Measurements from ENCODE around the gene APIP.
A peak's percentile ranks its signal among the peaks of the same experiment; 100 is the strongest.

The APIP gene, protein sequence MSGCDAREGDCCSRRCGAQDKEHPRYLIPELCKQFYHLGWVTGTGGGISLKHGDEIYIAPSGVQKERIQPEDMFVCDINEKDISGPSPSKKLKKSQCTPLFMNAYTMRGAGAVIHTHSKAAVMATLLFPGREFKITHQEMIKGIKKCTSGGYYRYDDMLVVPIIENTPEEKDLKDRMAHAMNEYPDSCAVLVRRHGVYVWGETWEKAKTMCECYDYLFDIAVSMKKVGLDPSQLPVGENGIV

DNA sequence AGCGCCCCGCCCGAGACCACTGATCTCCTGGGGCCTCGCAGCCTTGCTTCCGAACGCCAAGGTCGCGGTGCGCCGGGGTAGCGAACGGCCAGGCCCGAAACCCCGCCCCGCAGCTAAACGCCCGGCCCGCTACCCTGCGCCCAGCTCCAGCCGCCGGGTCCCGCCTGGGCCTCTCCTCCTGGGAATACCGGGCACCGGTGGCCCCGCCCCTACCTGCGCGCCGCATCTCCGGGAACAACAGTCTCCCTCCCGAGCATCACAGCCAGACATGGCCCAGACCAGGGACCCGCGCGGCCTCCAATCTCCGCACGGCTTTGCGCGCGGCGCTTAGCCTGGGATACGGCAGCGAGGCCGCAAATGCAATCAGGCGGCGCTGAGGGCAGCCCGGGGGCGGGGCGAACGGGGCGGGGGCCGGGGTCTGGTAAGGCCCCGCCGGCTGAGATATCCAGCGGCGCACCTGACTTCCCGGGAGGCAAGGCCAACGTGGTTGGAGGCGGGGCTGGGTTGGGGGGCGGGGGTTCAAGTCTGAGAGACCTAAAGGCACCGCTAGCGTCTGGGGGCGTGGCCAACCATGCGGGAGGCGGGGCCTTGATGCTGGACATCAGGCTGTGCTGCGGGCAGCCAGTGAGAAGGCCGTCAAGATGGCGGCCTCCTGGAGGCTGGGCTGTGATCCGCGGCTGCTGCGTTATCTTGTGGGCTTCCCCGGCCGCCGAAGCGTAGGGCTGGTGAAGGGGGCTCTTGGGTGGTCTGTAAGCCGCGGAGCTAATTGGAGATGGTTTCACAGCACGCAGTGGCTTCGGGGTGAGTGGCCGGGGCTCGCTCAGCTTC, at the start of gene APIP, which contains the start of gene PDHX:
Gene APIP, minus strand, starts transcription at position 365 of the 828 bp plus-strand sequence. Its CDS starts 95 bp downstream, at position 270.
Gene PDHX, plus strand, starts transcription at position 604 of the 828 bp plus-strand sequence. Its CDS starts 38 bp downstream, at position 642.
- peak; percentile 85 for DNase-seq (ENCODE audit: low read depth)

GRCh38 chr11:34964610-34965331, 48.6 kb upstream of the APIP start:
- DNase-seq (ENCODE audit: low read depth), result no peak

GRCh38 chr11:34963351-34963750, 47.2 kb upstream of the APIP start:
- no peak for DNase-seq (ENCODE audit: low read depth)

DNA sequence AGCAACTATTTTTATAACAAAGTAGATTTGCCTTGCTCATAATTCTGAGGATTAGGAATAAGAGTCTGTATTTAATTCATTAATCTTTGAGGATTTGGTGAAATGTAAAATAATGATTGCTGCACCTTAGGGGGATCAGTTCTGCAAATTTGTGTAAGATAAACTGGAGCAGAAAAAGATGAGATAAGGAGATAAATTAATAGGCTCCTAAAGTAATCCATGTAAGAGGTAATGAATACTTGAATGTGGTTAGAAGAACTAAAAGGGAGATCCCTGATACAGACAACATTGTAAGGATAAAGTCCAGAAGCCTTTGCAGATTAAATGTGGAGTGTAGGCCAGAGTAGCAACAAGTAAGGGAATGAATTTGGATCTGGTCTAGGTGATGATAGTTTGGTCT, 45.9 kb upstream of the APIP start:
- DNase-seq (ENCODE audit: low read depth), result no peak

DNA sequence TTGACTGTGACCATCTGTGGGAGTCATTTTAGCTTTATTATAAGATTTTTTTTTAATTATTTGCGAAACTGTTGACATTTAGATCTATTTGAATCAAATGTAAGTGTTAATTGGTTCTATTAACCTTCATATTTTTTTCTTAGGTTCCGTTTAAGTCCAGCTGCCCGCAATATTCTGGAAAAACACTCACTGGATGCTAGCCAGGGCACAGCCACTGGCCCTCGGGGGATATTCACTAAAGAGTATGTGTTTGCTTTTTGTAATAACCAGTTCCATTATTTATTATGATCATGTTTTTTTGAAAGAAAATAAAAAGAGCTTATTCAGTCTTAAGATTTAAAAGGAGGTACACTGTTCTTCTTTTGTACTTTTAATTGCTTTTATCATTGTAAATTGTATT, 44.1 kb upstream of the APIP start:
- DNase-seq (ENCODE audit: low read depth), result no peak

- no peak for DNase-seq (ENCODE audit: low read depth)
These were observed 43.6 kb upstream of the APIP start for GRCh38 chr11:34959770-34960169.

- no peak for DNase-seq (ENCODE audit: low read depth)
These were observed 41.4 kb upstream of the APIP start for GRCh38 chr11:34957606-34958005.

DNA sequence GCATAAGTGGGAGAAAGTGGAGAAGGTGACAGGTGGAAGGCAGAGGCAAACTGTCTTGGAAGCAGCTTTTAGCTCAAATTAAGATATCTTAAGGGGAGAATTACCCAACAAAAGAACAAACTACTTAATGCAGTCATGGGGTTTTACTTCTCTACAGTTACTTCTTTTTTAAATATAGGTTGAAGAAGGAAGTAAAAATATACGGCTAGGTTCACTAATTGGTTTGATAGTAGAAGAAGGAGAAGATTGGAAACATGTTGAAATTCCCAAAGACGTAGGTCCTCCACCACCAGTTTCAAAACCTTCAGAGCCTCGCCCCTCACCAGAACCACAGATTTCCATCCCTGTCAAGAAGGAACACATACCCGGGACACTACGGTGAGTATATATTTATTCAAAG, 41.0 kb upstream of the APIP start:
- no peak for DNase-seq (ENCODE audit: low read depth)

GRCh38 chr11:34953955-34954354, 37.8 kb upstream of the APIP start:
- no peak for DNase-seq (ENCODE audit: low read depth)

- peak; percentile 47 for DNase-seq (ENCODE audit: low read depth)
These were observed 32.5 kb upstream of the APIP start for GRCh38 chr11:34948696-34949095.

GRCh38 chr11:34944692-34945091, 28.5 kb upstream of the APIP start:
- DNase-seq (ENCODE audit: low read depth), result no peak

DNA sequence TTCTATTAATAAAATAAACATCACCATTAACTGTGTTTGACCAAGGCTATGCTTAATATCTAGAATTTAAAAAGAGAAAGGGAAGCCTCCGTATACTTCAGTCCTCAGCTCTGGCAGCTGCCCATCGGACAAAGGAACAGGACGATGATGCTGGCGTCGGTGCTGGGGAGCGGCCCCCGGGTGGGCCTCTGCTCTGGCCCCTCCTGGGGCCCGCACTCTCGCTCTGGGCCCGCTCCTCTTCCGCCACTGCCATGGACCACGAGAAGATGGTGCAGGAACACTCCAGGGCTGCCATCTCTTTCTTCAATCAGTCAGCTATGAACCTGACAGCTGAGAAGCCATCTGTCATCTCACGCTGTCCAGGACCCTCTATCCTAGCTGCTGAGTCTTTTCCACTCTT, 25.5 kb upstream of the APIP start:
- DNase-seq (ENCODE audit: low read depth), result no peak

DNA sequence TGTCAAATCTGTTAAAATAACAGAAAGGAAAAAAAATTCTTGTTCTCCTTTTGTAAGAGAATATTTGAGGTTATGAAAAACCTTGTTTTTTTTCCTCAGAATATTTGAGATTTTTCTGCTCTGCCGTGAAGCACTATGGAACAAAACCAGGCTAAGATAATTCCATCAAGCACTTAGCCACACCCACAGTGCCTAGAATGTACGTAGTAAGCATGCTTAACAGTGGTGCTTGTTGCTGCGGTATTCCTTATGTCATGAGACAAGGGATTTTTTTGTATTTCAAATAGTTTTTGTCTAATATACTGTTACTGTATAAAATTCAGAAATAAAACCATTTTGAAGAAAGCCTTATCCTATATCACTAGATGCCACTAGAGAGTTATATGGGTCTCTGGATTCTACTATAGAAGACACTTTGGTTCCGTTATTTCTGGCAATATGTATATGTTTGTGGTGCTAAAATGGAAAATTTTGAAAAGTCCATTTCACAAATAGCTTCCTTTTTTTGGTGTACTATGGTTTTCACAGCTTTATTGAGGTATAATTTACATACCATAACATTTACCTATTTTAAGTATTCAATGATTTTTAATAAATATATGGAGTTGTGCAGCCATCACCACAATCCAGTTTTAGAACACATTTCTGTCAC, 24.0 kb upstream of the APIP start:
- DNase-seq (ENCODE audit: low read depth), result peak; percentile 55

DNA sequence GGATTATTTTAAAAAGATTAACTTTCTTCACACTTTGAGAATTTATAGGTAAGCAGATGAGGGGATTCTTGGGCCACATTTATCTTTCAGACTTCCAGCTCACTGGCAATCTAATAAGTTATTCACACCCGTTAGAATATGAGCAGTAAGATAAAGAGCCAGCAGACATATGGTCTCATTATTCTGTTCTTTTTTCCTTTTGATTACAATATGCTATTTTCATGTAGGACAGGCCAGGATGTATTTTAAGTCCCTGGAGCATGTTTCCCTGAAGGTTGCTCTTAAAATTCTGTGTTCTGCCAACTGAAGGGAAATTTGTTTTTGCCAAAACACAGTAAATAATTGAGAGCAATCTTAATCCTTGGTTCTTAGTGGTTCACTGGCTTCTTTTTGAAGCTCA, 22.4 kb upstream of the APIP start:
- no peak for DNase-seq (ENCODE audit: low read depth)

DNA sequence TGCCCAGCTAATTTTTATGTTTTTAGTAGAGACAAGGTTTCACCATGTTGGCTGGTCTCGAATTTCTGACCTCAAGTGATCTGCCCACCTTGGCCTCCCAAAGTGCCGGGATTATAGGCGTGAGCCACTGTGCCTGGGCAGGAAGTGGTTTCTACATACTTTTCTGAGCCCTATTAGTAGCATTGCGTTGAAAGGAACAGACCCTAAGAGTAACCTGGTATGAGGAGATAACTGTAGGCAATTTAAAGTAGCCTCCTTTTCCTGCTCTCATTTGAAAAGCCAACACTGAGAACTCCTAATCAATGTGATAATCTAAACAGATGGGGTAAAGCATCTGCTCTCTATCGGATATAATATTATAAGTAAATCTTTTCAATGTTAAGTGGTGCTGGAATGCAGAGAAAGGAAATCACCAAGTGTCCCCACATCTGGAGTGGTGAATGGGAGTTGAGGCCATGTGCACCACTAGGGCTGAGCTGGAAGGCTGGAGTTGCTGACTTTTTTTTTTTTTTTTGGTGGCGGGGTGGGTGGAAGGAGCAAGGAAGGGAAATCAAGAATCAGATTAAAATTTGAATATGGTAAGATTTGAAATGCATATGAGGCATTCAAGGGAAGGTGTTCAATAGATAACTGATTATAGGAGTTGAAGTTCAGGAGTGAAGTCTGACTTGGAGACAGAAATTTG, 20.9 kb upstream of the APIP start:
- DNase-seq (ENCODE audit: low read depth), result no peak

GRCh38 chr11:34929794-34930763, 13.9 kb upstream of the APIP start:
- DNase-seq (ENCODE audit: low read depth), result no peak

GRCh38 chr11:34928960-34929680, 12.9 kb upstream of the APIP start:
- no peak for DNase-seq (ENCODE audit: low read depth)

- DNase-seq (ENCODE audit: low read depth), result no peak
These were observed 12.2 kb upstream of the APIP start for GRCh38 chr11:34928268-34928959.

DNA sequence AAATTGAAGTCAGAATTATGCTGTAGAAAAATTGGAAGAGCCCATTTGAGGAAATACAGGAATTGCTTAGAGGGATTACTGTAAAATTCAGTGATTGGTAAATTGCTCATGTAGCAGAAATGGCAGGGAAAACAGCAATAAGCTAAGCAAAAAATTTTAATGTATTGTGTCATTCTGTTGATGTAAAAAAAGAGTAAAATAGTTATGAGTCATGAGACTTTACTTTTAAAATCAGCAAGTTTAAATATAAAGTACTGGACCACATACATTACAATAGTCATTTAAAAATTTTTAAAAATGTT, 10.6 kb upstream of the APIP start:
- no peak for DNase-seq (ENCODE audit: low read depth)
